Measurements from ENCODE around the gene ZNF91.
"Not testable (repeated sequence)": the region's sequence is repeated elsewhere in the genome, so short reads cannot be mapped to it uniquely, and the experiment has no call there.

Gene ZNF91

DNA sequence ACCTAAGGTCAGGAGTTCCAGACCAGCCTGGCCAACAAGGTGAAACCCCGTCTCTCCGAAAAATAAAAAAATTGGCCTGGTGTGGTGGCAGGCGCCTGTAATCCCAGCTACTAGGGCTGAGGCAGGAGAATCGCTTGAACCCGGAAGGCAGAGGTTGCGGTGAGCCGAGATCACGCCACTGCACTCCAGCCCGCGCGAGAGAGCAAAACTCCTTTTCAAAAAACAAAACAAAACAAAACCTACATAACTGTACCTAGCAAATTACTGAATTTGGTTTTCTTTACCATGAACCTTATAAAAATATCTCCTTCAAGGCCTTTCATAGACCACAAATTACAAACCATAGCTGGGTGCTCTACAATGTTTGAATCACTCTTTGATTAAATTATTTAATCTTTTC is 760 bp downstream of the ZNF91 start:
- peak; percentile 19 for DNase-seq

GRCh38 chr19:23393121-23393520 is 2.1 kb downstream of the ZNF91 start:
- DNase-seq = no peak

- DNase-seq = no peak
These were observed 4.0 kb downstream of the ZNF91 start for GRCh38 chr19:23391236-23391635.

- no peak for DNase-seq
These were observed 9.9 kb downstream of the ZNF91 start for GRCh38 chr19:23385404-23385803.

DNA sequence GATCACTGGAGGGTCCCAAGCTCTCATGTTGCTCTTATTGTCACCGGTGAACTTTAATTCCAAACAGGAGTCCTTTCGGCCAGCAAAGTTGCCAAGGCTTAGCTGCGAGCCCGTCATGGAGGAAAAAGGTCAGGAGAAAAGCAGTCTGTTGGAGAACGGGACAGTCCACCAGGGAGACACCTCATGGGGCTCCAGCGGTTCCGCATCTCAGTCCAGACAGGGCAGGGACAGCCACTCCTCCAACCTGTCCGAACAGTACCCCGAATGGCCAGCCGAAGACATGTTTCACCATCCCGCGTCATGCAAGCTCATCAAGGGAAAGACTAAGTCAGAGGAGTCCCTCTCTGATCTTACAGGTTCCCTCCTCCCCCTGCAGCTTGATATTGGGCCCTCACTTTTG is 10.4 kb downstream of the ZNF91 start:
- DNase-seq = no peak

- no peak for DNase-seq
These were observed 11.1 kb downstream of the ZNF91 start for GRCh38 chr19:23384166-23384565.

DNA sequence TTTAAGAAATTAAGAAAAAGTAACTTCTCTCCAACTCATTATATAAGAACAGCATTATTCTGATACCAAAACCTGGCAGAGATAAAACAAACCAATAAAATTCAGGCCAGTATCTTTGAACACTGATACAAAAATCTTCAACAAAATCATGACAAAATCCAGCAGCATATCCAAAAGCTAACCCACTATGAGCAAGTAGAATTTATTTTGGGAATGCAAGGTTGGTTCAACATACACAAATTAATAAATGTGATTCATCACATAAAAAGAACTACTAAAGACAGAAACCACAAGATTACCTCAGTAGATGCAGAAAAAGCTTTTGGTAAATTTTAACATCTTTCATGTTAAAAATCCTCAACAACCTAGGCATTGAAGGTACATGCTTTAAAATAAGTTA is 12.3 kb downstream of the ZNF91 start:
- no peak for DNase-seq

GRCh38 chr19:23381114-23381513 is 14.2 kb downstream of the ZNF91 start:
- no peak for DNase-seq

DNA sequence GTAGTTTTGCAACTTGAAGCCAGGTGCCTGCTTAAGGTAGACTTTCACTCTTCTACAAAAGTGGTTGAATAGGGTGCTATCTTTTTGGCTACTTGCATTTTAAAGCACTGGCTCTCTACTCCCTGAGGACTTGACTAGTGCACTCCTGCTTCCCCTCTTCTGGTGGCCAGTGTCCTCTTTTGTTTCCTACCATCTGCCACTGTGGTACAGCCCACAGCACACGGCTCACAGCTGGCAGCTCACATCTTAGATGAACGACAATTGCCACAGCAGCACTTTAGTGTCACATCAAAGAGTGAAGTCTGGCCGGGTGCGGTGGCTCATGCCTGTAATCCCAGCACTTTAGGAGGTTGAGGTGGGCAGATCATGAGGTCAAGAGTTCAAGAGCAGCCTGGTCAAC is 15.6 kb downstream of the ZNF91 start:
- DNase-seq = not testable (repeated sequence)

DNA sequence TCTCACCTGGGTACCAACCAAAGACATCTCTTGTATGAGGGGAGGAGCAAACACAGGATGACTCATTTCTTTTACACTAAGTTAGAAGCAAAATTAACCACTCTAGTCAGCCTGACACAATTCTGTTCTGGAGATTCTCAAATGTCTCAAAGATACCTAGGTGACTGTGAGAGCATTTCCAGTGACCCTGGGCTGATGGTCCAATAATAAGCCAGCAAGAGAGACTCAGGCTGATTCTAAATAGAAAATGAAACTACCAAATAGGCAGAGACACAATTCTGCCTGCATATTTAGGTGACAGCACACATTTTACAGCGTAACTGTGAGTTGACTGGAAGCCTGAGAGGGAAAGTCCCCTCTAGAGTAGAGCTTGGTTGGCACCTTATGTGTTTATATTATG is 16.3 kb downstream of the ZNF91 start:
- no peak for DNase-seq

DNA sequence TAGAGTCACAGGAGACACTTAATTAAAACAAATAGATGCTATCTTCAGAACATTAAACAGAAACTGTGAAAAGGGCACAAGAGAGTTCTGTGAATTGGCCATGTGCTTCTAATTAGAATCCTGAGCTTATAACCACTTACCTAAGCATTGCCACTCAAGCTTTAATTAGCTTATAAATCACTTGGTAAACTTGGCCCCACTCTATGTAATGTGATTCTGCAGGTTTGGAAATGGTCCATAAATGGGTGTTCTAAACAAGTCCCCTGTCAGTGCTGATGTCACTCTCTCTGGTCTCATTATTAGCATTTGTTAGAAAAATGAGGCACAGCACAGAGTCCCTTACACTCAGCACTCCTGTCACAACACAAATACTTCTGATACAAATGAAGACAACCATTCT is 18.0 kb downstream of the ZNF91 start:
- DNase-seq = no peak

DNA sequence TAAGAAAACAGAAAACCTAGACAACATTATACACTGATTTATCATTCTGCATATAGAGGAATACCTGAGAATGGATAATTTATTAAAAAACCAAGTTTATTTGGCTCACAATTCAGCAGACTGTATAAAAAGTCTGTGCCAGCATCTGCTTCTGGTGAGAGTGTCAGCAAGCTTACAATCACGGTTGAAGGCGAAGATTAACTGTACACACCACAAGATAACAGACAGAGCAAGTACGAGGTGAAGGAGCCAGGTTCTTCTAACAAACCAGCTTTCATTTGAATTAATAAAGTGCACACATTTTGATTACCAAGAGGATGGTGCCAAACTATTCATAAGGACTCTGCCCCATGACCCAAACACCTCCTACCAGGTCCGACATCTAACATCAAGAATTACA is 28.8 kb downstream of the ZNF91 start:
- DNase-seq = no peak

DNA sequence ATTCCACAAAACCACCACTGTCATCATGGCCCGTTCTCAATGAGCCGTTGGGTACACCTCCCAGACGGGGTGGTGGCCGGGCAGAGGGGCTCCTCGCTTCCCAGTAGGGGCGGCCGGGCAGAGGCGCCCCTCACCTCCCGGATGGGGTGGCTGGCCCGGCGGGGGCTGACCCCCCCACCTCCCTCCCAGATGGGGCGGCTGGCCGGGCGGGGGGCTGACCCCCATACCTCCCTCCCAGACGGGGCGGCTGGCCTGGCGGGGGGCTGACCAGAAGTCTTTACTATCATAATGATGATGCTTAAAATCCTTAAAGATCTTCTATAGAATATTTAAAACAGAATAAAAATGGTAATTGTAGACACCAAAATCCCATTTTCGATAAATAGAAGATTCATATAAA is 29.2 kb downstream of the ZNF91 start:
- not testable (repeated sequence) for DNase-seq

GRCh38 chr19:23365222-23365621 is 30.0 kb downstream of the ZNF91 start:
- no peak for DNase-seq

GRCh38 chr19:23361843-23362242 is 33.4 kb downstream of the ZNF91 start:
- DNase-seq = not testable (repeated sequence)

- no peak for DNase-seq
These were observed 43.5 kb downstream of the ZNF91 start for GRCh38 chr19:23351806-23352205.

DNA sequence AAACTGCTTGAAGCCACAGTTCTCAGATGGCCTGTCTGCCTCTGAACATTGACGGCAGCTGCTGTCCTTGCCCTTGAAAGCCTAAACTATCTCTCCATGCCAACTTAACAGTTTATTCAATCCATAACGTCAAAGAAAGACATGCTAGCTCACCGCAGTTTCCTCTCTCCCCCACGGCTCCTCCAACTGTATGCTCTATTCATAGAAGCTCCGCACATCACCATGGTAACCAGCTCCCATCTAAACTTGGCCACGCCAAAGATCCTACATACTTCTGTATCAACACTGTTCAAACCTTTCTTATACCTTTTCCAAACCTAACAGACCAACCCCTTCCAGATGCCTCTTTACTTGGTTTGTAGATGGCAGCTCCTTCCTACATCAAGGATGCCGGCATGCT is 48.6 kb downstream of the ZNF91 start:
- no peak for DNase-seq

DNA sequence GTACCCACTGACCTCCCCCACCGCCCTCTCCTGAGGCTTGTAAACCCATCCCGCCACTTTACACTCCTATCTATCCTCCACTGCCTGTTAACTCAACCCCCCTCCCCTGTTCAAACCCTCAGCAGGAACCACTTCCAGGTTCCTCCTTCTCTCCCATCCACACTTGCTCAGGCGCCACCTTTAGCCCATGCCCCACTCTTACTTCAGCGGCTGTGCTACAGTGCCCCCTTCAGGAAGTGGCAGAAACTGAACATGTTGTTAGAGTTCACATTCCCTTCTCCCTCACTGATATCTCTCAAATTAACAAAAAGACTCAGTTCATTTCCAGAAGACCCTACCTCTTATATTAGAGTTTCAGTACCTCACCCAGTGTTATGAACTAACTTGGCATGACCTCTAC is 49.4 kb downstream of the ZNF91 start:
- DNase-seq = no peak

DNA sequence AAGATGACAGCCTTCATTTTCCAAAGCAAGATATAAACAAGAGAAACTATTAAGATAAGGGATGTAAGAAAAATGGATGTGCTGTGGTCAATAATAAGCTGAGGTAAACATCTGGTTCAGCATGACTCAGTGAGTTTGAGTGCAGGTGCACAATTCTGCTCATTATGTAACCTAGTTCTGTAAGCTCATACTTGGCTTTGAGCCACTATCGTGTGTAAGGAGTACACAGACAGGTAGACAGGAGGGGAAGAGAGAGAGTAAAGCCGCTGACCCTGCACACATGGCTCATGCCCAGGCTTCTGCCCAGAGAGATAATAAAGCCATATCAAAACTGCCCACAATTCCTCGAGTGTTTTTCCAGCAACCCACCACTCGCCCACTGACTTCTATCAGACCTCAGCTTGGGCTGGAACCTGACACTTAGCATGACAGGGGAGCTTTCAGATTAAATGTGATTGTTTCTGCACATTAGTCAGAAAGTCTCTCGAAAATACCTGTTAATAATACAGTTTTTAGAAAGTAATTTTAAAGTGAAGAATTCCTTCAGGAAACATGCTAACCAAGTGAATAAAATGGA is 51.7 kb downstream of the ZNF91 start:
- DNase-seq = no peak

DNA sequence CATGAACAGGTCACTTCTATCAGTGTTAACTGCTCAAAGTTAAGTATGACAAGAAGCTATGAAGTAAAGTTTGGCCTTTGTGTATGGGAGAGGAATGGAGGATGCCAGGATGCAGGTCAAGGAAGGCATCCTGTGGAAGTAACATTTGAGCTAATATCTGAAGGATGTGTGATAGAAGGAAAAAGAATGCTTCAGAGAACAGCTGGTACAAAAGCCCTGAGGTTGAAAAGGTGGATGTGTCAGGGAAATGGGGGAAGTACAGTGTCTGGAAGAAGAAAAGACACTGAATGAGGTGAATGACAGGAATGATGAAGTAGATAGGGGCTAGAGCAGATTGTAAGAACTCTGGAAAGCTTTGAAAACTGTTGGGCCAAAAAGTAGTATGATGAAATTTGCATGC is 67.1 kb downstream of the ZNF91 start:
- no peak for DNase-seq

- DNase-seq = no peak
These were observed 73.2 kb downstream of the ZNF91 start for GRCh38 chr19:23321953-23322549.

DNA sequence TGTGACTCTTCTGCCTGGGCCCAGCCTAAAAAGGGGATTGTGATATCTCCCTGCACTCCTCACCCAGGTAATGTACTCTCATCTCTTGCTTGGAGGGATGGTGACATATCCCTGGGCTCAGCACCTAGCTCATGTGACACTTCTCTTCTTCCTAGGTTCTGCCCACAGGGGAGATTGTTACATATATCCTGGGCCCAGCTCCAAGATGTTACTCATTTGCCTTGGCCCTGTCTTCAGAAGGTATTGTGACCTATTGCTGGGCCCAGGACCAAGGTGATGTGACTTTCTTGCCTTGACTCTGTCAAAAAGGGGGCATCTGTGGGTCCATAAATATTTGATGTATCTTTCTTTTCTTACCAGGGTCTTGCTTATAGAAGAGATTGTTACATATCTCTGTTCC is 73.9 kb downstream of the ZNF91 start:
- not testable (repeated sequence) for DNase-seq

- DNase-seq = not testable (repeated sequence)
These were observed 75.7 kb downstream of the ZNF91 start for GRCh38 chr19:23319571-23319970.

- DNase-seq = not testable (repeated sequence)
These were observed 76.3 kb downstream of the ZNF91 start for GRCh38 chr19:23318941-23319340.

DNA sequence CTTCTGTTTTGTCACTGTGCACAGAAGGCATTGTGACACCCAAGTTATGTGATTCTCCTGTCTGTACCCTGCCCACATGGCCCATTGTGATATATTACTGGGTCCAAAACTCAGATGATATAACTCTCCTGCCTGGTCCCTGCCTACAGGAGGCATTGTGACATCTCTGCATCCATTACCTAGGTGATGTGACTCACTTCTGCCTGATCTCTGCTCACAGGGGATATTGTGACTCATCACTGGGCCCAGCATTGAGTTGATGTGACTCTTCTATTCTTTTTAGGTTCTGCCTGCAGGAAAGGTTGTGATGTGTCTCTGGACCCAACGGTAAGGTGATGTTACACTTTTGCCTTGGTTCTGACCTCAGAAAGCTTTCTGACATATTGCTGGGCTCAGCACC is 77.1 kb downstream of the ZNF91 start:
- no peak for DNase-seq

Data from inflammatory macrophage treated with lipopolysaccharide for 4 hours (primary cell).